CD1c-positive myeloid dendritic cell (primary cell): ENCODE results near the gene HNRNPH2.

Experiments used
- DNase-seq: peaks from one replicate; pipeline ENCODE4 v3.0.0-alpha.2; 2016; ENCODE audit errors: extremely low spot score

Gene HNRNPH2

GRCh38 chrX:101460669-101461068, 52.6 kb downstream of the HNRNPH2 start:
- no peak for DNase-seq

GRCh38 chrX:101462892-101463291, 54.9 kb downstream of the HNRNPH2 start:
- DNase-seq: no peak
